ENCODE measurements around the gene PTPA.
"Not testable (repeated sequence)": the region's sequence is repeated elsewhere in the genome, so short reads cannot be mapped to it uniquely, and the experiment has no call there.

PTPA gene

GRCh38 chr9:129161534-129161837 is 50.3 kb downstream of the PTPA start:
- no peak for DNase-seq

DNA sequence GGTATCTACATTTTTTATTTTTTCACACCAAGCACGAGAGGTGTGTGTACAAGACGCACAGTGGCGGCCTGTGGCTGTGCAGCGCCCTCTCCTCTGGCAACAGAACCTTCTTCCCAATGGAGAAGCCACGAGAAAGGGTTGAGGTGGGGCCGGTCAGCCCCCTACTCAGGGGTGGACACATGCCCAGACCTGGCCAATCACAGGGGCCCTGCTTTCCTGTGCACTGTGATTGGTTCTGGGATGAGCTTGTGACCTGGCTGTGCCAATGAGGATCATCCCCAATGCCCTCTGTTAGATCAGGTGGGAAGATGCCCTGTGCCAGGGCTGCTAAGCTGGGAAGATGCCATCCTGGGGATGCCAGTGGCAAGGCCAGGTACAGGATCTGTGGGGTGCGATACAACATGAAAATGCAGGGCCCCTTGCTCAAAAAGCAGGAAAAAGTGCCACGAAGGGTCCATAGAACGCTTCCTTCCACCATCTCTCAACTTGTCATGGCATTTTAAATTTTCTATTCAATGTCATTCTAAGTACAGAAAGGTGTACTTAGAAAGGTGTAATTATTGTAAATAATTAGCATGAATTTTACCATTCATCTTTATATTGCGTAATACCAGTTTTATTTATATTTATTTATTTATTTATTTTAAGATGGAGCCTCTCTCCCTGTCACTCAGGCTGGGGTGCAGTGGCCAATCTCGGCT is 51.4 kb downstream of the PTPA start:
- no peak for DNase-seq

DNA sequence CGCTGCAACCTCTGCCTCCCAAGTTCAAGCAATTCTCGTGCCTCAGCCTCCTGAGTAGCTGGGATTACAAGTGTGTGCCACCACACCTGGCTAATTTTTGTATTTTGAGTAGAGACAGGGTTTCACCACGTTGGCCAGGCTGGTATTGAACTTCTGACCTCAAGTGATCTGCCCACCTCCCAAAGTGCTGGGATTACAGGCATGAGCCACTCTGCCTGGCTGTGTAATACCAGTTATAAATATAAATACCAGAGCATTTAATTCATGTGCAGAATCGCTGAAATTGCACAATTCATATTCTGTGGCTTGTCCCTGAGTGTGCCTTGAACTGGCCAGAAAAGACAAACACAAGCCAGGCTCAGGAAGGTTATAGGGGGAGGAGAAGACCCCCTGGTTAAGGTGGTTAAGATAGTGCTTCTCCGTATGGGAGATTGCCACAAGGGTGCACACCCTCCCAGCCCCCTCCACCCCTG is 52.0 kb downstream of the PTPA start:
- not testable (repeated sequence) for DNase-seq

GRCh38 chr9:129163753-129164152 is 52.5 kb downstream of the PTPA start:
- no peak for DNase-seq

DNA sequence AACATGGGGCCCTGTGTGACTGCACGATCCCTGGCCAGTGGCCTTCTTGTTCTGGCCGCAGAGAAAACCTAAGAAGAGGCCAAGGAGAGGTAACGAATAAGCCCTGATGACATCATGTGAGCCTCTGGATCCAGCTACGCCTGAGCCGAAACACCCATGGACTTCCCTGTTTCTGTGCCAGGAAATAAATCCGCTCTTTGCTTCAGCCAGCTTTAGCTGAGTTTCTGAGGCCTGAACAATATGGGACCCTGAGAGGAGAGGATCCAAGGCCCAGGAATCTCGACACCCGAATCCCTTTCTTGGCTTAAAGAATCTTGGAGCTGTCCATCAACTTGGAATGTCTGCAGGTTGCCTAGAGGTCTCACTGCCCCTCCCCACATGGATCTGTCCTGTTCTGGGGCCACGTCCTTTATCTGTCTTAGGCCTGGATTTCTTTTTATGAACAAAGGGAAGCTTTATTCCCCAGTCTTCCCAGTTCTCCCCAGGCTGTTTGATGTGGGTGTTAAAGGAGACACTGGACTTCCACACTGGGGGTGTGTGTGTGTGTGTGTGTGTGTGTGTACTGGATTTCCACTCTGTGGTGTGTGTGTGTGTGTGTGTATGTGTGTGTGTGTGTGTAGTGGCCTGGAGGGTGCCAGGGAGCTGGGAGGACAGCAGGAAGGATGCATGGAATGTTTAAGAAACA is 53.2 kb downstream of the PTPA start:
- no peak for DNase-seq

DNA sequence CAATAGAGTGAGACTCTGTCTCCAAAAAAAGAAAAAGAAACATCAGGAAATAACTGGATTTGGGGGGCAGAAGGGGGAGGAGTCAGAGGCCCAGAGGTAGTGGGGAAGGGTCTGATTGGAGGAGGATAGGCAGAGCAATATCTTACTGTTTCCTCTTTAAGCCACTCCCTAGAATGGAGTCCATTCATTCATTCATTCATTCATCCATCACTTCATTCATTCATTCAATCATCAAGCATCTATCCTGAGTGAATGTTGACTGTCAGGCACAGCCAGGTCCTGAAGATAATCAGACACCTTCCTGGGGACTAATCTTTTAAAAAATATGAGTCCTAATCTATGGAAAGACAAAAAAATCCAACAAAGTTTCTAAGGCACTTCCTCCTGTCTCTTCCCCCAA is 54.0 kb downstream of the PTPA start:
- DNase-seq: no peak

DNA sequence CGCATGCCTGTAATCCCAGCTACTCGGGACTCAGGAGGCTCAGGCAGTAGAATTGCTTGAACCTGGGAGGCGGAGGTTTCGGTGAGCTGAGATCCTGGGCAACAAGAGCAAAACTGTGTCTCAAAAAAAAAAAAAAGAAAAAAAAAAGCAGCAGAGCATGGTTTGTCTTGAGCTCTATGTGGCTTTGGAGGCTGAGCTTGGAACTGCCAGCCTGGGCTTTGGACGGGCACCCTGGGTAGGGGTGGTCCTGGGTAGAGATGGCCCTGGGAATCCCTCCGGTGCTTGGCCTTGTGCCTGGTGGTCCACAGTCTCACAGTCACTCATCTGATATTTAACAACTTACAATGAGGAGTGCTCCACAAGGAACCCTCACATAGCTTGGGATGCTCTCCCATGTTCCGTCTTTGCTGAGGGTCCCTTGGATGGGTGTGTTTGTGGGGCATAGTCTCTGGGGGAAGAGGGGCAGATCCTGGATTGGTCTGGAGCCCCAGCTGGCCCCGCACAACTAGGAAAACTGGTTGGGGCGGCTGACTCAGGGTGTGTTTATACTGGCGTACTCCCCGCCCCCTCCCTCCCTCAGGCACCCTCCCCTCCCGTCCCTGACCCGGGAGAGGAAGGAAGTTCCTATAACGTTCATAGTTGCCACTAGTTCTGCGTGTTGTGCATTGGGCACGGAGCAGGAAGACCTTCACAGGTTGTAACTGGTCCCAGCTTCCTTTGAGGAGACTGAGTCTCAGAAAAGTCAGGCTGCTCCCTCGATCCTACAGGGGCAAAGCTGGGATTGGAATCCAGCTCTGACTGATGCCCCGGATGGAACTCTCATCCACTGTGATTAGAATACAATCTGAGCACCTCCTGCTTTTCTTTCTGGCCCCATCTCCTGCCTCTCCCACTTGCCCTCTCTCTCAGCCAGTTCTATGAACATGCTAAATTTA is 55.7 kb downstream of the PTPA start:
- DNase-seq: peak; percentile 87 to 88

DNA sequence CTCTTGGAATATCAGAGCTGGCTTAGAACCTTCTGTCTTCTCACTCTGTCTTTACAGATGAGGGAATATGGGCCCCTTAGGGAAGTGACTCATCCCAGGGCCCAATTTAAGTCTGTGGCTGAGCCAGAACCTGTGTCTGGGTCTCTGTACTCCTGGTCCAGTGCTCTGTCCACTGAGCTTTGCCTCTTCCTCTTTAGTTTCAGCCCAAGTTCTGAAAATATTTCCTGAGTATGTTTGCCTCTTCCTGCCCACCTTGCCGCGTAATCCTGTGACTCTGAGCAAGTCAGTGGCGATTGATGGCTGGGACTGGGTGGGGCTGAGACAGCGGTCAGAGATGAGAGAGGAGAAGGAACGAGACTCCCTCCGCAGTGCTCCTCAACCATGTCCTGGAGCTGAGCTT is 59.0 kb downstream of the PTPA start:
- DNase-seq: peak; percentile 15 to 16

GRCh38 chr9:129171993-129172751 is 61.0 kb downstream of the PTPA start:
- DNase-seq: no peak

DNA sequence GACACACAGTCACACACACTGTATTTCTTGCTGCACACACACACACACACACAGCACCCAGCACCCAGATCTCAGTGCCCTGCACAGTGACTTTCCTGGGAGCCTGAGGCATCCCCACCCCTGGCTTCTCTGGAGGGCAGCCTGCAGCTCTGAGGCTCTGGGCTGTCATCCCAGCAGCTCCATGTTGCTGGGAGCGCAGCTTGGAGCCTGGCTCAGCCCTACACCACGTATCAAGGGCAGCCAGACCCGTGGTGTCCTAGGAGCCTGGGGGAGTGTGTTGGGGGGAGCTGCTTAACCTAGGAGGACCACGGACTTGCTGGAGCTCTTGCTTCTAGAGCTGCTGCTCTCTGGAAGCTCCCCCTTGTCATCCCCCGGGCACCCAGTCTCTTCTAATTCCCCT is 61.6 kb downstream of the PTPA start:
- no peak for DNase-seq

DNA sequence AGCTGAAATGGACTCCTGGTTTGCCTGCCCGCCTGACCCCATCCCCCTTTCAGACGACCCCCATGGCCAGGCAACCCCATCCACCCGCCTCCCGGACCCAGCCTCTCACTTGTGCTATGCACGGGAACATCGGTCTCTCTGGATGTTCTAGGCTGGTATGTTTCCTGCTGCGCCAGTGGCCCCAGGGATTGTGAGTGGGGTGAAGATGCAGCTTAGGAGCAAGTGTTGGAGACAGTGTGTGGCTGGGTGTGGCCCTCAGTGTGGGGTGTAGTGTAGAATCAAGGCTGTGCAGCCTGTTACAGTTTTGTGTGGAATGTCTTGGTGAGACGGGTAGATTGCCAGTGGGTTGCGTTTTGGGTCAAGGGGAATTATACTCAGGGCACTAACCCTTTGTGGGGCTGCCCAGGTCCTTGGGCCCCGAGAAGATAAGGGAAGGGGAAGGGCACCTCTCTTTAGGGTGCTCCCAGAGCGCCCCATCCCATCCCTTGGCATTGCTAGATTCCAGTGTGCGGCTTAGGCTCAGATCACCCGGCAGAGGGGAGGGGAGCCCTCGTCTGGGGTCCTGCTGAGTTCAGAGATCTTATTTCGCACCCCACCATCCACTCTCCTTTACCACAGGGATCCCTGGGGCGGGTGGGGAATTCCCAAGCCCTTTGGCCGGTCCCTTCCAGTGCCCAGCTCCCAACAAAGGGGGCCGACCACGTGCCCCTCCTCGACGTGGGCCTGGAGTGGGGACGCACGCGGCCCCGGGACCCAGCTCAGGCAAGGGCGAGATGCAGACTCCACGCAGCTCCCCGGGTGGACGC is 62.3 kb downstream of the PTPA start:
- DNase-seq: no peak

DNA sequence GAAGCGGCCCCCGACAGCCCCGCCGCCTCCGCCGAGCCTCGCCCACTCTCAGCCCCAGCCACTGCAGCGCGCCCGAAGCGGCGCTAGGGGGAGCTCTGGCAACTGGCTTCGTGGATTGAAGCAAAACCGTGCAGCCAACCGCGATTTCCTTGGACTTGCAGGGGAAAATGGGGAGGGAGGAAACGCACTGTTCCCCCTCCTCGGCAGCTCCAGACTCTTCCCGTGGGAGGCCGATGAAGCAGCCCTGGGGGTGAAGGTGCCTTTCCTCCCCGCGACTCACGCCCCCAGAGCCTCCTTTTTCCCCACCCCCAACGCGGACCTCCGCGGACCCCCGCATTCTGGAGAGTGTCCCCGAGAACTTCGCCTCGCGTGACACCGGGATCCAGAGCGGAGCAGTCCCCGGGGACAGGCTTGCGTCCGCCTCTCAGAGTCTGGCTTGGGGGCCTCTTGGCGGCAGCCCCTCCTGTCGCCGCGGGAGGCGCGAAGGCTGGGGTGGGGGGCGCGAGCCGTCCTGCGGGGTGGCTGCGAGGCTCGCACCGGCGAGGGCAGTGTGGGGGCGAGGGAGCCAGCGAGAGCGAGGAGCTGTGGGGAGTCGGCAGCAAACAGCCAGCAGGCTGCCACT is 63.0 kb downstream of the PTPA start:
- DNase-seq: peak; percentile 77 to 84

GRCh38 chr9:129174724-129175514 is 63.7 kb downstream of the PTPA start:
- peak; percentile 57 to 59 for DNase-seq

GRCh38 chr9:129175515-129175824 is 64.3 kb downstream of the PTPA start:
- no peak for DNase-seq

- peak; percentile 86 to 97 for DNase-seq
Observed at GRCh38 chr9:129175825-129176633, 64.8 kb downstream of the PTPA start.

DNA sequence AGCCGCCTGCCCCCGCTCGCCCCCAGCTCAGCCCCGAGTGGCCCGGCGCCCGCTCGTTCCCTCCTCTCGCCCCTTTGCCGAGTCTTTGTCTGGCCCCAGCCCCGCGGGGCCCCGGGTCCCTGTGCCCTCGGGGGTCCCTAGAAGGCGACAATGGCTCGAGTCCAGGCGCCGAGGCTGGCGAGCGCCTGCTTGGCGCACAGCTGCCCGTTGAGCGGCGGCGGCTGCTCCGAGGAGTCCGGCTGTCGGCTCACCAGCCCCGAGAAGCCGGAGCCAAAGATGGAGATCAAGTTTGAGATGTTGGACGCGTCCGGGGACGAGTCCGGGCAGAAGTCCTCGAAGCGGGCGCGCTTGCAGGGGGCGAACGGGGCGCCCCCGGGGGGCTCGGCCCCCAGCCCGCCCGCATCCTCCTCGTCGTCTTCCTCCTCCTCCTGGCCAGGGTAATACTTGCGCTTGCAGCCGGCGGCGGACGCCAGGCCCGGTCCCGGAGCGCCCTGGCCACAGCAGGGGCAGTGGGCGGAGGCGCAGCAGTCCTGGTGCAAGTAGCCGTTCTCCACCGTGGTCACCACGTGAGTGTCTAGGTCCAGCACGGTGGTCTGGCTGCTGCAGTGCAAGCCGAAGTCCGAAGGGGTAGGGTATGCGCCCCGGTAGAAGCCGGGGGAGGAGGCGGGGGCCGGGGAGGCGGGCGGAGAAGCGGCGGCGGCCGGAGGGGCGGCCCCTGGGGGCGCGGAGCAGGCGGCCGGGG is 65.7 kb downstream of the PTPA start:
- no peak for DNase-seq

- no peak for DNase-seq
Observed at GRCh38 chr9:129177443-129177790, 66.2 kb downstream of the PTPA start.

DNA sequence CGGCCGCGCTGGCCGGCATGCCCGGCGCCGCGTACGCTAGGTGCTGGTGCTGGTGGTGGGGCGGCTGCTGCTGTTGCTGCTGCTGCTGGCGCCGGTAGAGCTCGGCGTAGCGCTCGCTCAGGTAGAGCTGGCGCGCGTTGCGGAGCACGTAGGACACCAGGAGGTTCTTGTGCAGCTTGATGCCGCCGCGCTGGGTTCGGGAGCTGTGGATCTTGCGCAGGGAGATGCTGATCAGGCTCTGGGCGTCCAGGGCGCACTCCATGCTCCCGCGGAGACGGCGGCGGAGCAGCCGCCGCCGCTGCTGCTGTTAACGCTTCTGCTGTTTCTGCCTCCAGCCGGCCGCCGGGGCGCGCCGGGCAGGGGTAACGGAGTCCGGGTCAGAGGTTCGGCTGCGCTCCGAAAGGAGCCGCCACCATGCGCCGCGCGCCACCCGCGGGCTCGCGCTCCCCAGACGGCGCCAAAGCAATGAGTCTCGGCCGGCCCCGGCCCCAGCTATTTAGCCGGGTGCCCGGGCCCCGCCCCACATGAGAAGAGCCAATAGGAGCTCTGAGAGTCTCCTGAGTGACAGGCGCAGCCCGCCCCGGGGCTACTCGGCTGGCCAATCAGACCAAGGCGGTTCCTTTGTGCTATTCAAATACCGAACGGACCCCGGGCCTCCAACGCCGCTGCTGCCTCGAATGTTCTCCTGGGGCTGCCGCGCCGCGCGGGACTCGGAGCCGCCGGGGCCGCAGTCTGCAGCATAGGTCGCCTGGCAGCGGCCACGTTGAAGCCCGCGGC is 66.8 kb downstream of the PTPA start, which contains the start of gene IER5L:
IER5L (minus strand) TSS at position 471 of the 777 bp plus-strand sequence; CDS start at position 262, 209 bp downstream.
- peak; percentile 90 to 93 for DNase-seq
